GM23248 (cell line): Measurements from ENCODE around the gene FBXO15. TPM values are rescaled to one million over a fixed set of nuclear protein-coding genes. Genes with fewer than 3 reads are reported as not detected.

Experiments
- DNase-seq: peaks from one replicate; pipeline ENCODE4 v3.0.0-alpha.2; 2015
- H2AFZ ChIP-seq: fragments of 200-600 bp; sonication (generic); 2 replicates; pipeline ENCODE4 v1.6.1; 2016; ENCODE audit warnings: antibody characterized with exemption
- H3F3A ChIP-seq: fragments of 200-600 bp; sonication (generic); 2 replicates; pipeline ENCODE4 v1.6.1; 2016; ENCODE audit warnings: mild to moderate bottlenecking, antibody characterized with exemption, mixed run types; ENCODE audit not compliant: insufficient read depth
- H3K27ac ChIP-seq: fragments of 200-600 bp; sonication (generic); 2 replicates; pipeline ENCODE4 v1.5.1; 2016; ENCODE audit warnings: mild to moderate bottlenecking
- H3K27me3 ChIP-seq: fragments of 200-600 bp; sonication (generic); replicated peaks from 2 replicates; pipeline ENCODE4 v1.6.1; 2016; ENCODE audit warnings: mild to moderate bottlenecking; ENCODE audit not compliant: insufficient read depth
- H3K36me3 ChIP-seq: fragments of 200-600 bp; sonication (generic); 2 replicates; pipeline ENCODE4 v1.6.1; 2016; ENCODE audit warnings: low read depth, mild to moderate bottlenecking
- H3K4me1 ChIP-seq: fragments of 200-600 bp; sonication (generic); 2 replicates; pipeline ENCODE4 v1.6.1; 2016; ENCODE audit warnings: mild to moderate bottlenecking; ENCODE audit not compliant: insufficient read depth
- H3K4me2 ChIP-seq: fragments of 200-600 bp; sonication (generic); one replicate; pipeline ENCODE4 v1.6.1; 2016; ENCODE audit warnings: mild to moderate bottlenecking; ENCODE audit not compliant: unreplicated experiment
- H3K4me3 ChIP-seq: fragments of 200-600 bp; sonication (generic); 2 replicates; pipeline ENCODE4 v1.5.1; 2016; ENCODE audit warnings: mild to moderate bottlenecking
- H3K79me2 ChIP-seq: fragments of 200-600 bp; sonication (generic); 2 replicates; pipeline ENCODE4 v1.6.1; 2016; ENCODE audit warnings: mild to moderate bottlenecking; ENCODE audit not compliant: insufficient read depth
- H3K9ac ChIP-seq: fragments of 200-600 bp; sonication (generic); 2 replicates; pipeline ENCODE4 v1.6.1; 2016; ENCODE audit warnings: mild to moderate bottlenecking
- H3K9me2 ChIP-seq: fragments of 200-600 bp; sonication (generic); 2 replicates; pipeline ENCODE4 v1.6.1; 2016; ENCODE audit warnings: mixed run types, mild to moderate bottlenecking, moderate library complexity; ENCODE audit not compliant: insufficient read depth
- H3K9me3 ChIP-seq: fragments of 200-600 bp; sonication (generic); one replicate; pipeline ENCODE4 v1.6.1; 2017; ENCODE audit warnings: low read depth
- H4K20me1 ChIP-seq: fragments of 200-600 bp; sonication (generic); 2 replicates; pipeline ENCODE4 v1.6.0; 2016; ENCODE audit not compliant: insufficient read depth
- EZH2 ChIP-seq: fragments of 200-600 bp; sonication (generic); IDR thresholded peaks from 2 replicates; pipeline ENCODE4 v1.6.1; 2018; ENCODE audit warnings: antibody characterized with exemption, mild to moderate bottlenecking; ENCODE audit not compliant: insufficient read depth, poor library complexity, severe bottlenecking
- EZH2phosphoT487 ChIP-seq: fragments of 200-600 bp; sonication (generic); IDR thresholded peaks from 2 replicates; pipeline ENCODE4 v1.6.1; 2018; ENCODE audit warnings: antibody characterized with exemption, moderate library complexity, mild to moderate bottlenecking, low read depth; ENCODE audit not compliant: insufficient read depth
- WGBS, 2 experiments: methylation state at CpG; one replicate each; pipeline ENCODE4 v1.1.6; 2015 to 2017; ENCODE audit warnings: low lambda C conversion rate in 2 of 2, low coverage in 1 of 2; ENCODE audit errors: missing lambda C conversion rate in 2 of 2; 5-methylcytosine and 5-hydroxymethylcytosine counted together
- in situ Hi-C: fragments of 300-500 bp; cut with MboI; formaldehyde crosslinking; loops from 2 replicates; pipeline ENCODE4 v1.15.0; 2020
- polyA plus RNA-seq: library from polyadenylated mRNA; unstranded; fragments of >200 nt; fragmentation: Nextera tagmentation; extraction: Ambion mirVana; gene quantifications from 2 replicates; pipeline ENCODE4 v1.2.1, GENCODE V29; 2016
- total RNA-seq: library from RNA; depleted of rRNA; stranded (reverse); fragments of >200 nt; shearing (Covaris generic); gene quantifications from 2 replicates; pipeline ENCODE4 v1.2.3, GENCODE V29; 2014

The FBXO15 gene
- total and polyA plus RNA-seq, 2 experiments from 2014 or later: 0.22 to 1.1 TPM

DNA sequence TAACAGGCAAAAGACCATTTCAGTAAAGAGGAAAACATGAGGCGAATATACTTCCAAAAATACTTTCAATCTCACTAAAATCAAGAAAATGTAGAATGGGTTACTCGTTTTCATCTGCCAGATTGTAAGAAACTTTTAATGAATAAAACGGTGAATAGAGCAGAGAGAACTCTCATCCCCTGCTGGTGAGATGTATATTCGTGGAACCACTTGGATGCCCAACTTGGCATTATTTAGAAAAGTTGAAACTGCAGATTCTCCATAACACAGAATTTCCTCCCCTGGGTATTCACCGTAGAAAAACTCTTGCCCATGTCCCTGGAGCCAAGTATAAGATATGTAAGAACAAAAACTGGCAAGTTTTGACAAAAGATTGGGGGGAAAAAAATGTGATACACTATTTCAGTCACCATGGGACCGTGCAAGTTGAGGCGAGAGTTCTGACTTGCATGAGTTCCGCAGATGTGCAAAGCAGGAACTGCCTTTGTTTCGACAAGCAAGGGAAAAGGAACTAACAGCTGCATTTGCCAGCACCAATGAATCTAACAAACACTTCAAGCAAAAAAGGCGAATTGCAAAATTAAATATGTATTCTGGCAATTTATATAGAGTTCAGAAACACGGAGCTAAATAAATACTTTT, 15.5 kb upstream of the FBXO15 start:
- Histone ChIP-seq H3K4me3 (no peak overlapping the region), H3K27me3 (no peaks in the 10 kb centered on the region; the same call in 1 of the 2 replicates), H3K79me2 (no peaks in the 10 kb centered on the region), H3K27ac (no peak overlapping the region), H3F3A (no peaks in the 10 kb centered on the region; the same call in 1 of the 2 replicates), H3K36me3 (peaks cover 4% of the 10 kb centered on the region; the same call in 1 of the 2 replicates), H2AFZ (no peak overlapping the region), H3K9ac (no peak overlapping the region), H4K20me1 (no peaks in the 10 kb centered on the region), H3K9me3 (no peaks in the 10 kb centered on the region), H3K9me2 (no peaks in the 10 kb centered on the region), H3K4me2 (no peak overlapping the region), H3K4me1 (no peaks in the 10 kb centered on the region)
- in situ Hi-C loops: no loop called here
- peak; percentile 20 for DNase-seq
- WGBS, 2 experiments: 20 to 21% methylated on average over 11 of the region's 11 CpGs
- TF ChIP-seq EZH2phosphoT487 (no peak), EZH2 (no peak)

DNA sequence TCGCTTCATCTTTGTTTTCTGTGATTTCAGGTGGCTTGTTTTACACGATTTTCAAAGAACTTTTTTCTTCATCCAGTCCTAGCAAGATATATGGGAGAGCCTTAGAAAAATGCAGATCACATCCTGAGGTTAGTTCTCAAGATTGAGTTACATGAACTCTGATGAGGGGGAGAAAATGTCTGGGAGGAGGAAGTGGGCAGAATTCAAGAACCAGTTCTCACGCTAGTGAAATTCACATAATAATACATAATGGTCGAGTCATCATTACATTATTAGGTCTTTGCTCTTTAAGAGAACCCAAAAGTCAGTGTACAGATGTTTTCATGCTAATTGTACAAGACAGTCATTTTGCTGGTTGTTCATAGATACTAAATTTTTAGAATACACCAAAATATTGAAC, 7.6 kb upstream of the FBXO15 start:
- H3K36me3 ChIP-seq: peaks cover 25% of the 10 kb centered on the region
- DNase-seq: no peak

DNA sequence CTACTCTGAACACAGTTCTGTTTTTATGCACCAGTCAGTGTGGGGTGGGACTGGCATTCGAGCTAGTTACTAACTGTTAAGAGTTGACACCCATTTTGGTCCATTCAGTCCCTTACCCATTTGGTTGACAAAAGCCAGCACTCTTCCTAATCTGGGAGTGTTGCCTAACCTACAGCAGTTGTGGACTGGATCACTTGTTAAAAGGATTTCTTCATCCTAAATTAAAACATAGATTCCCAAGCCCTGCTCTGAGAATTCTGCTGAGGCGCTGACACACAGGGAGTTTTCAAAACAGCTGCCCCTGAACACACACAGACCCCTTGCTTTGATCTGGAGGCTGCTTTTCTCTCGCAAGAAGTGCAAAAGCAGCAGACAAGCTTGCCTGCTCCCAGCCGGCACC, 7.1 kb upstream of the FBXO15 start:
- TF ChIP-seq EZH2phosphoT487 (no peak), EZH2 (no peak)
- Histone ChIP-seq H3K79me2 (peaks cover 61% of the 10 kb centered on the region), H4K20me1 (no peaks in the 10 kb centered on the region), H3K9ac (no peak overlapping the region), H3K36me3 (peaks cover 24% of the 10 kb centered on the region), H3K4me3 (no peak overlapping the region), H3K27me3 (no peaks in the 10 kb centered on the region), H2AFZ (no peak overlapping the region), H3K9me2 (no peaks in the 10 kb centered on the region), H3K9me3 (no peaks in the 10 kb centered on the region), H3K4me2 (no peak overlapping the region), H3K4me1 (peaks cover 7% of the 10 kb centered on the region), H3F3A (no peaks in the 10 kb centered on the region), H3K27ac (no peak overlapping the region)
- no peak for DNase-seq
- 96 to 100% methylated on average over 4 of the region's 4 CpGs for WGBS, 2 experiments
- in situ Hi-C loops: no loop called here

More for the DNA sequence above, 7.6 kb upstream of the FBXO15 start:
- TF ChIP-seq EZH2: no peak
- TF ChIP-seq EZH2phosphoT487: no peak
- peaks cover 1% of the 10 kb centered on the region; the same call in 1 of the 2 replicates for H3K4me1 ChIP-seq
- H4K20me1 ChIP-seq: no peaks in the 10 kb centered on the region
- no peak overlapping the region for H2AFZ ChIP-seq
- no peak overlapping the region for H3K4me2 ChIP-seq
- H3K27ac ChIP-seq: no peak overlapping the region
- peaks cover 55% of the 10 kb centered on the region for H3K79me2 ChIP-seq
- 95 to 96% methylated on average over 4 of the region's 4 CpGs for WGBS, 2 experiments
- H3K27me3 ChIP-seq: no peaks in the 10 kb centered on the region
- no peaks in the 10 kb centered on the region for H3K9me3 ChIP-seq
- in situ Hi-C loops: no loop called here
- H3K4me3 ChIP-seq: no peak overlapping the region
- no peaks in the 10 kb centered on the region for H3K9me2 ChIP-seq
- H3K9ac ChIP-seq: no peak overlapping the region
- H3F3A ChIP-seq: no peaks in the 10 kb centered on the region

DNA sequence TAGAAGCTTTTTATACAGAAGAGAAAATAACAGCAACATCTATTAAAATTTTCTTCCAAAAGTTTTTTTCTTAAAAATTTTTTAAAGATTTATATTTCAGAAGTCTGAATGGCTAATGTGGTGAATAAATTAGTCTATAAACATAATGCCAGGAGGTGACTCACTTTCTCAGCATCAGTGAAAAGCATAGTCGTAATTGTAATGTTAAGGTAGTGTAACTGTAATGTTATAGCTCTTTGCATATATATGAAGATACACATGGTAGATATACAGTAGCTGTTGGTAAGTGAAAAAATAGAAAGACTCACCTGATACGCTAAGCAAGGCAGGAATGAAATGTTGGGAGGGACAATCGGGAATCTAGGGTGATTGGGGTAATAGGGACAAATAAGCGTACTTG, 6.2 kb upstream of the FBXO15 start:
- in situ Hi-C loops: no loop called here
- no peaks in the 10 kb centered on the region for H3K9me2 ChIP-seq
- H3K4me2 ChIP-seq: no peak overlapping the region
- 97 to 98% methylated on average over 4 of the region's 4 CpGs for WGBS, 2 experiments
- no peaks in the 10 kb centered on the region for H3F3A ChIP-seq
- peaks cover 70% of the 10 kb centered on the region for H3K79me2 ChIP-seq
- no peaks in the 10 kb centered on the region for H4K20me1 ChIP-seq
- no peaks in the 10 kb centered on the region for H3K27me3 ChIP-seq
- peaks cover 14% of the 10 kb centered on the region for H3K4me1 ChIP-seq
- no peaks in the 10 kb centered on the region for H3K9me3 ChIP-seq
- no peak overlapping the region for H3K27ac ChIP-seq
- DNase-seq: no peak
- H3K9ac ChIP-seq: no peak overlapping the region
- TF ChIP-seq EZH2phosphoT487 (no peak), EZH2 (no peak)
- H3K4me3 ChIP-seq: no peak overlapping the region
- no peak overlapping the region for H2AFZ ChIP-seq
- H3K36me3 ChIP-seq: peaks cover 21% of the 10 kb centered on the region
